Pulmonary artery endothelial cell (primary cell): ENCODE results near the gene TAF3. TPM values are rescaled to one million over a fixed set of nuclear protein-coding genes. Genes with fewer than 3 reads are reported as not detected.
A peak's percentile ranks its signal among the peaks of the same experiment; 100 is the strongest.
"Not testable (repeated sequence)": the region's sequence is repeated elsewhere in the genome, so short reads cannot be mapped to it uniquely, and the experiment has no call there.

ENCODE experiments used
- DNase-seq: peaks from one replicate; pipeline ENCODE4 v3.0.0-alpha.2; 2011; ENCODE audit warnings: low read depth, low spot score
- total RNA-seq: library from RNA; depleted of rRNA; stranded (reverse); fragments of >200 nt; gene quantifications from 2 replicates; pipeline ENCODE4 v1.2.3, GENCODE V29; 2014

The TAF3 gene
- total RNA-seq, 1 donor from 2014 or later = 1.6 TPM

- DNase-seq = peak; percentile 48
Observed at GRCh38 chr10:7969623-7970022, 151.3 kb downstream of the TAF3 start.

DNA sequence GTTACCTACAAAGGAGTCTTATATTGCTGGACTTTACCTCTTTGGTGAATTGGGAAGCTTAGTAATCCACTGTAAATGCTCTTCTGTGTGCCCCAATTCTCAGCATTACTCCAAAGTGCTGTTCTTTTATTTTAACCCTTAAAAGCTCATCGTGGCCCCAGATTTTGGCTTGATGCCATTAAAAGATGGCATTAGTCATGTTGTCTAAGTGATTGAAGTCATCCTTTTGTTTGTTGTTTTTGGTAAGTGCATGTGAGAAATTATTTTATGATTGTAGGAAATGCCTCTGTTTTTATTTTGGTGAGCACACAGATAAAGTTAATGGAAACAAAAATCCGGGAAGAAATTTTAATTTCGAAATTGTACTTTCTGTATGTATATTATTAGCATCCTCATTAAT is 153.6 kb downstream of the TAF3 start:
- DNase-seq = no peak

- DNase-seq = no peak
Observed at GRCh38 chr10:7972367-7972766, 154.1 kb downstream of the TAF3 start.

GRCh38 chr10:7980196-7980595 is 161.9 kb downstream of the TAF3 start:
- no peak for DNase-seq

GRCh38 chr10:7982727-7983126 is 164.4 kb downstream of the TAF3 start:
- no peak for DNase-seq

DNA sequence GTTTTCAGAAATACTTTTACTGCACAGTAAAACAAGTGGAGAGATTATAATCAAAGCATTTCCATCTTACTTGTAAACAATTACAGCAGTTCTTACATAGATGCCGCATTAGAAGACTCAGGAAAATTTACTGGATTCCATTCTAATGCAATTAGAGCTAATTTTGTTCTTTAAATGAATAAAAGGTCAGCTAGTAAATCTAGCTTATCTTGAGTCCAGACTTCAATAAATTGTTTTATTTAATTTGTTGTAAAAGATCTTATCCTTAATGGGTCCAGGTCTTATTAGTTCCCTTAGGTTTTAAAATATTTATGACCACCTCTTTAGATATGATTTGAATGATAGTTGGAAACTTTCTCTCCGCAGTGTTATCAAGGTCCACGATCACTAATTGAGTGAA is 166.0 kb downstream of the TAF3 start:
- no peak for DNase-seq

- DNase-seq = no peak
Observed at GRCh38 chr10:7984896-7985295, 166.6 kb downstream of the TAF3 start.

- DNase-seq = no peak
Observed at GRCh38 chr10:7986851-7987250, 168.5 kb downstream of the TAF3 start.

DNA sequence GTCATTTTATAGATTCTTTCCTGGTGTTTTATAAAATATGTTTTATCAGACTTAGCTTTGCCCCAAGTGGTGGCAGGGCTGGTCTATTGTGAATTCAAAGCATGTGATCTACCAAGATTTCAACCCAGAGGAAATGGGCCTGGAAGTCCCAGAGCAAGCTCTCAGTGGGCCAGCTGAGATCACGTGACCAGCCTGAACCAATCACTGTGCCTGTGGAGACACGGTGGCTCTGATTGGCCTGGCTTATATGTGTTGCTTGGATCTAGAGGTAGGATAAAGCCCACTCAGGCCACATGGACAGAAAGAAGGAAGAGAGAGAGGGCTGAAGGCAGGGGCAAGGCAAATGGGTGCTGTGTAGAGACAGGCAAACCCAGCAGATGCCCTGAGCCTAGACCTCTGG is 170.7 kb downstream of the TAF3 start:
- DNase-seq = no peak

GRCh38 chr10:7998831-7999230 is 180.5 kb downstream of the TAF3 start:
- DNase-seq = no peak

DNA sequence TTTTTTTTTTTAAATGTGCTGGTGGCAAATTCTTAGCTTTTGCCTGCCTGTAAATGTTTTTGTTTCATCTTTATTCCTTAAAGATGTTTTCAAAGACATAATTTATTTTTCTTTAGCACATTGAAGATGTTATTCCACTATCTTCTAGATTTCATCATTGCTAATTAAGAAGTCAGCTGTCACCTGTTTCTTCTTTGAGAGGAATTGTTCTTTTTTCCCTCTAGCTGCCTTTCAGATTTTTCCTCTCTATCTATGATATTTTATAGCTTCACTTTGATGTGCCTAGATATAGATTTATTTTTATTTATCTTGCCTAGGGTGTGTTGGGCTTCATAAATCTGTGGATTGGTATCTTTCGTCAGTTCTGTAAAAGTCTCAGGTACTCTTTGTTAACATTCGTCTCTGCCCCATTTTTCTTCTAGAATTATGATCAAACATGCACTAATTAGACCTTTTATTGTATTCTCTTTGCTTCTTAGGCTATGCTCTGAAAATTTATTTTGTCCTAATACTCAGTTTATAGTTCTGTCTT is 186.2 kb downstream of the TAF3 start:
- no peak for DNase-seq

DNA sequence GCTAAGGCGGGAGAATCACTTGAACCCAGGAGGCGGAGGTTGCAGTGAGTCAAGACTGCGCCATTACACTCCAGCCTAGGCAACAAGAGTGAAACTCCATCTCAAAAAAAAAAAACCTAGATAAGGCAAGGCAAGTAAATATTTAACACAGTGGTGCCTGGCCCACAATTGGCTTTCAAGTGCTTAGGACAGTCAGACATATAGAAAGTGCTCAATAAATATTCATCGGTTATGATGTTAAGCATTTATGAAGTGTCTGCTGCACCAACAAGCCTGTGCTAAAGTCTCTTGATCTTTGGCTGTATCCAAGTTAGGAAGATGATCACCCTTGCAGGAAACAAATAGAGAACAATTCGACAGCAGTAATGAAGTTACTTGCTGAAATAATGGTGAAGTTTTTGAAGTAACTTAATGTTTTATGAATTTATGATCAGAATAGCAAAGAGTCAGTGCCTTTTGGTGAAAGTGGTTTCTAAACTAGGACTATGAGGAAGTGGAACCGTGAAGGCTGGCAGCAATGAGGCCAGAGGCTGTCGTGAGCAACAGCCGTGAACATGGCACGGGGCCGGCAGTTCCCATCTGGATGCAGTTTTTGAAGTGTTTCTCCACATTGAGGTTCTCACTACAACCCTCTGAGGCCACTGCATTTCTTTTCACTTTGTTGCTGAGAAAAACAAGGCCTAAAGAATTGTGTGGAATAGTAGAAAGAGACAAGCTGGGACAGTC is 188.1 kb downstream of the TAF3 start:
- no peak for DNase-seq

DNA sequence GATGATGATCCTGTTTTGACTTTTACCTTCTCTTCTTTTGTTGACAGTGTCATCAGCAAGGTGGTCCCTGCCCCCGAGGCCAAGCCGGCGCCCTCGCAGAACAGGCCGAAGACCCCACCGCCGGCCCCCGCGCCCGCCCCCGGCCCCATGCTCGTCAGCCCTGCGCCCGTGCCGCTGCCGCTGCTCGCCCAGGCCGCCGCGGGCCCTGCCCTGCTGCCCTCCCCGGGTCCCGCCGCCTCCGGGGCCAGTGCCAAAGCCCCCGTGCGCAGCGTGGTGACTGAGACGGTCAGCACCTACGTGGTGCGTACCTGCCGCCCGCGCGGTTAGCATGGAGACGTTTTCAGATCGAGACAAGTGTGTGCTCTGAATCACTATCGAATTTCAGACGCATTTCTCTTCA is 190.7 kb downstream of the TAF3 start:
- DNase-seq = no peak

DNA sequence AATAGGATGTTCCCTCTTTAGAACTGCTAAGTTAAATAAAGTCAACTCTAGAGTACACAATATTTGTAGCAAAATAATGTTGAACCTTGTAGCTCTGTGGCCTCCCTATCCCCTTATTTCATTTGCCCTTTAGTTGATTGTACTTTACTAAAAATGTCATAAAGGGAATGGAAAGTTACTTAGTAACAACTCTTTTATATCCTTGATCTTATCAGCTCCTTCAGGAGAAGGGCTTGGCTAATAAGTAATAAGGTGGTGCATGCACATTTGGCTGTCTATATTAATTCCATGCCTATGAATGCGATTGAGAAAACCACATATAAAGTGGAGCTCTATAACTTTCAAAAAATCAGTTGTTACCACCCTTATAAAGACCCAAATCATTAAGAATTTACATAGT is 194.7 kb downstream of the TAF3 start:
- DNase-seq = no peak

- no peak for DNase-seq
Observed at GRCh38 chr10:8013619-8014018, 195.3 kb downstream of the TAF3 start.

- DNase-seq = no peak
Observed at GRCh38 chr10:8014649-8015048, 196.3 kb downstream of the TAF3 start.

GRCh38 chr10:8017277-8017676 is 199.0 kb downstream of the TAF3 start:
- DNase-seq = no peak

DNA sequence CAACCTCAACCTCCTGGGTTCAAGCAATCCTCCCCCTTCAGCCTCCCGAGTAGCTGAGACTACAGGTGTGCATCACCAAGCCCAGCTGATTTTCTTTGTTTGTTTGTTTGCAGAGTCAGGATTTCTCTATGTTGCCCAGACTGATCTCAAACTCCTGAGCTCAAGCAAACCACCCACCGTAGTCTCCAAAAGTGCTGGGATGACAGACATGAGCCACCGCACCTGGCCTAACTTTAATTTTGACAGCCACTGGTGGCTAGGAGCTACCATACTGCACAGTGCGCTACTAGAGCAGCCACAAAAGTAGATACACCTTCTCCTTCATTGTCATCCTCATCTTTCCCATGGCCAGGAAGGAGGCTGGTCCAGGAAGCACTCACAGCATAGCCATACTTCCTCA is 205.0 kb downstream of the TAF3 start:
- DNase-seq = no peak

DNA sequence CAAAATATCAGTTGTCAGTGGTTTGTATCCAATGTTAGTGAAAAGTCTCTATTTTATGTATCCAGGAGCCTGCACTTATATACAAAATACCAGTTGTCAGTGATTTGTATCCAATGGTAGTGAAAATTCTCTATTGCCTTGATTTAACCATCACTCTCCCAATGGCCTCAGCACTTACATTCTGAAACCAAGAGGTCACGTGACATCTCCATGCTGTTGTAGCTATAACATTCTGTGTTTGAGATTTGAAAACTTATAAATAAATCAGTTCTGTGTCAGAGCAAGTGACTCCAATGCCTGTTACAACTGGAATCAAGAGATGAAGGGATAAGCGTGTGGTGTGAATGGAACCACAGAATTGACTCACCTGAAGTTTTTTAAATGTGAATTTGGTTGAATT is 205.5 kb downstream of the TAF3 start:
- no peak for DNase-seq

- DNase-seq = no peak
Observed at GRCh38 chr10:8026349-8027259, 208.3 kb downstream of the TAF3 start.

DNA sequence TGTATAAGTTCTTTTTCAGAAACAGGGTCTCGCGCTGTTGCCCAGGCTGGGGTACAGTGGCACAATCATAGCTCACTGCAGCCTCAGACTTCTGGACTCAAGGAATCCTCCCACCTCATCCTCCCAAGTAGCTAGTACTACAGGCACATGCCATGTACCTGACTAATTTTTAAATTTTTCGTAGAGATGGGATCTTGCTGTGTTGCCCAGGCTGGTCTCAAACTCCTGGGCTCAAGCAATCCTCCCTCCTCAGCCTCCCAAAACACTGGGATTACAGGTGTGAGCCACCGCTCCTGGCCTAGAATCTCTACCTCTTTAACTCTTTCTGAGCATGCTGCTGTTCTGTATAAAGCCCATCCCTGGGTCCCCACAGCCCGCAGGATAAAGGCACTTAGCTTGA is 212.9 kb downstream of the TAF3 start:
- DNase-seq = not testable (repeated sequence)

- DNase-seq = no peak
Observed at GRCh38 chr10:8032558-8032957, 214.3 kb downstream of the TAF3 start.
